Glomerular endothelial cell (primary cell): ENCODE data around the gene IPCEF1. TPM values are rescaled to one million over a fixed set of nuclear protein-coding genes. Genes with fewer than 3 reads are reported as not detected.

ENCODE experiments used
- DNase-seq: peaks from one replicate; pipeline ENCODE4 v3.0.0-alpha.2; 2011; ENCODE audit warnings: low read depth, low spot score; ENCODE audit errors: extremely low read depth
- total RNA-seq: library from RNA; depleted of rRNA; stranded (reverse); fragments of >200 nt; gene quantifications from 2 replicates; pipeline ENCODE4 v1.2.3, GENCODE V29; 2015

Gene IPCEF1
- total RNA-seq, 1 donor from 2014 or later: 1.9 TPM

DNA sequence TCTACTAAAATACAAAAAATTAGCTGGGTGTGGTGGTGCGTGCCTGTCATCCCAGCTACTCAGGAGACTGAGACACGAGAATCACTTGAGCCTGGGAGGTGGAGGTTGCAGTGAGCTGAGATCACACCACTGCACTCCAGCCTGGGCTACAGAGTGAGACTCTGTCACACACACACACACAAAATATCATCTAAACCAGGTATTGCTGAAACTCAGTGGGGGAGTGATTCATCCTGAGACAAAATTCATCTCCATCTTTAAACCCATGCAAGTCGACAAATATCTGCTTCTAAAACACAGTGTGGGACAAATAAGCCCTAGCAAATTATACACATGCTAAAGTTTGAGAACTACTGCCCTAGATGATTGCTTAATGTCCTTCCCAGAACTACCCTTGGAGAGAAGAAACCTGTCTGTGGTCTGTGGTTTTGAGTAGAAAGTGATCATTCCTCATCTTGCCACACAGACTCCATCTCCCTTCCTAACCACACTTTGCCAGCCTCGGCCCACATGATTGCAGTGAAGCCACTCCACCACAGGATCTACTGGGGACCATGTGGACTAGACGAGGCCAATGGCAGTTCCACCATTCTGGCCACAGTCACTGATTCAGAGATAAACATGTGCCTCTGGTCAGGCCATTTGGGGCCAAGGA is 187.3 kb downstream of the IPCEF1 start:
- no peak for DNase-seq

GRCh38 chr6:154167126-154167525 is 189.5 kb downstream of the IPCEF1 start:
- no peak for DNase-seq

- DNase-seq: no peak
Observed at GRCh38 chr6:154166140-154166539, 190.5 kb downstream of the IPCEF1 start.

DNA sequence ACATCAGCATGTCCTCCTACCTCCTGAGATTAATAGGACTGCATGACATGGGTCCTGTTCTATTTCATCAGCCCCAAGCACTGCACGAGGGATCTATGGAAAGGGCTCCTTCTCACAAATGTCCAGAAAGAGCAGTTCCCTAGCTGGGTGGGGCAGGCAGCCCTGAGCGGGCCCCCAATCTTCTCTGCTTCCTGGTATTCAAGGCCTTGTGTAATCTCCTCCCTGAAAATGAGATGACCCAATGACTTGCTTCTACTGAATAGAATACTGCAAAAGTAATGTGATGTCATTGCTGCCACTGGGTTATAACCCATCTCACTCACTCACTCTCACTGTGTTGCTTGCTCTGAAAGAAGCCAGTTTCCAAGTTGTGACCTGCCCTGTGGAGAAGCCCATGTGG is 191.1 kb downstream of the IPCEF1 start:
- DNase-seq: no peak

GRCh38 chr6:154164397-154164796 is 192.2 kb downstream of the IPCEF1 start:
- no peak for DNase-seq

- no peak for DNase-seq
Observed at GRCh38 chr6:154161689-154162088, 194.9 kb downstream of the IPCEF1 start.

GRCh38 chr6:154159126-154159525 is 197.5 kb downstream of the IPCEF1 start:
- no peak for DNase-seq

DNA sequence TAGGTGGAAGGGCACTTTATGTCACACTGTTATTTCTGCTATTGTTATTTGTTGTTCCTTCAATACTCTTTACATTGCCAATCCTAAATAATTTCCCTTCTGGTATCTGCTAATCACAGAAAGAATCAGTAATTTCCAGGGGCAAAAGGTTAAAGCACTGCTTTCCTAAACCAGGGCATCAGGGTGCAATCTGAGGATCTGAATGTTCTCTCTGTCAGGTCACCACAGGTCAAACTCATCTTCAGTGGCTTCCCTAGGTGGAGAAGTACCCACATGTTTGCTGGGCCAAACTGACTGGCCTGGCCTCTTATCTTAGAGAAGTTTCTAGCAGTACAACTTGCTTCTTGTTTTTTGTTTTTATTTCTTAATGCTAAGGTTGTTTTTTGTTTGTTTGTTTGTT is 198.9 kb downstream of the IPCEF1 start:
- no peak for DNase-seq

- DNase-seq: no peak
Observed at GRCh38 chr6:154157082-154157481, 199.5 kb downstream of the IPCEF1 start.

DNA sequence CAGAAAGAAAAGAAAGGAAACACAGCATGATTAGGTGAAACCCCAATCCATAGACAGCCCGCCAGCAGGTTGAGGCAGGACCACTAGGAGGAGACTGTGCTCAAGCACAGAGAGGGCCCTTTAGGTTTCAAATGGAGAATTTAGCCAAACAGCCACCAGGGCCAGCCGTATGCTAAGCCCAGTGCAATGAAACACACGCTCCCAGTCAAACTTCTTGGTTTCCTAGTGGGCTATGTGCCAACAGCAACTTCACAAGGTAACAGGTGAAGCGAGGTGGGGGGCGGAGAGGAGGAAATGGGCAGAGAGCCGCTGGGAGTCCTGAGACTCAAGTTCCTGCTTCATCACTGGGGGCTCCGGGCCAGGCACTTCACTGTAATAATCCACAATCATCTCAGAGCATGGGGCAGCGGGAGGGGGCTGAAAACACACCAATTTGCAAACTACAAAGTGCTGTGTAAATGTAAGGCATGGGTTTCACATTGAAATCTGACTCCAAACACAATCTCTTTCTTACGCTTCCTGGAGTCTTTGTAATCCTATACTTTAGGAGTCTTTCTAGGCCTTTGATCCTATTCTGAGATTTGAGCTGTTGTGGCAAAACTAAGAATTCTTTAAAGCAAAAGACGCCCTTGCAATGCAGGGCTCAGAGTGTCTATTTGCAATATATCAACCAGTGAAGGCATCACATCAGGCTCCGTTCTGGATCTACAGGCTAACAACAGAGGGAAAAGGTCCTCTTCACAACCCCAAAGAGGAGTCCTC is 200.3 kb downstream of the IPCEF1 start:
- peak; percentile 14 for DNase-seq

DNA sequence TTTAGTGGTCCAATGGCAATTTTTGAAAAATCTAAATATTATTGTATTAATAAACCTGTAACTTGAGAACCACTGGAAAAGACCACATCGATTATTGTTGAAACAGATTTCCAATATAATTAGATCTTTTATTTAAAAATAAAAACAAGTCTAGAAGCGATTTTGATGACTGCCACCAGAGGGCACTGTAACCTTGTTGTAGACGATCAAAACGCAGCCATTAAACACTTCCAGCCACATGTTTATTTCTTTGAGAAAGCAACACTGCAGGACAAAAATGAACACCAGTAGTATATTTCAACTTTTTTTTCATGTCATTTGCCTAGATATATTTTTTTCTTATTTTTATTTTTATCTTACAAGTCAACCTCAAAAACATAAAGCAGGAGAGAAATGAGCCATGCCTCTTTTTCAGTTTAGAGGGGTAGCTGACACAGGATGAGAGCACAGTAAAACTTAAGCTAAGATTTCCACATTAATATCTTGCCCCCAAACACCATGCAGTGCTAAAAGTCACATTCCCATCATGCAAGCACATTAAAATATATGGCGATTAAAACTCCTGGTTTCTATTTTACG is 202.1 kb downstream of the IPCEF1 start:
- peak; percentile 72 for DNase-seq

GRCh38 chr6:154143753-154144152 is 212.8 kb downstream of the IPCEF1 start:
- DNase-seq: no peak

DNA sequence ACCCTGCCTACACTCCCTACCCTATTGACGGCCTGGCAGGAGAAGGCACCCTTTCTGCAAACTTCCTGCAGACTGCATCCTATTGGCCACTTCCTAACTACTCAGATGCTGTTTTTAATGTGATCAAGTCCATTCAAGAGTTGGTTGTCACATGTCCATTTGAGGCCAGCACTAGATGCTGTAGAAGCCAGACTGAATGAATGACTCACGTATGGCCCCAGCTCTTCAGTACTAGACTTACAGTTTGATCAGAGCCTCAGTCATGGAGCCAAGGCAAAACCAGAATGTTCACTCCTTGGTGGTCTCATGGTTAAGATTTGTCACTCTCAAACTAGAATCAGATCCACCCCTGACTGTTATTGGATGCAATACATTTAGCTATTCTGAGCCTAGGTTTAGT is 215.9 kb downstream of the IPCEF1 start:
- no peak for DNase-seq

DNA sequence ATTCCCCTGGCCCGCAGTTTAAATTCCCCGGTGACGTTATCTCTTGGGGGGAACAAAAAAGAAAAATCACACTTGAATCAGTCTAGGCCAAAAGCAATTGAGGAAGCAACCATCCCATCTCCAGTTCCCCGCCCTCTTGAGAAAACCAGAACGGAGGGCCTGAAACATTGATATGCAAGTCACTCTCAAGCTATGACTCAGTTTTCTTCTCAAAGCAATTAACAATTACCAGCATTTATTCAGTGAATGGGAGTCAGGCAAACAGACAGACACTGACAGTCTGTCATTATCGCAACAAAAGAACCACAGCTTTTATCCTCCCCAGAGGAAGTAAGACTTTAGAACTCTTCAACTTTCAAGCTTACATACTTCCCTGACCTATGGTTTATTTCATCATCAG is 216.7 kb downstream of the IPCEF1 start:
- DNase-seq: no peak

DNA sequence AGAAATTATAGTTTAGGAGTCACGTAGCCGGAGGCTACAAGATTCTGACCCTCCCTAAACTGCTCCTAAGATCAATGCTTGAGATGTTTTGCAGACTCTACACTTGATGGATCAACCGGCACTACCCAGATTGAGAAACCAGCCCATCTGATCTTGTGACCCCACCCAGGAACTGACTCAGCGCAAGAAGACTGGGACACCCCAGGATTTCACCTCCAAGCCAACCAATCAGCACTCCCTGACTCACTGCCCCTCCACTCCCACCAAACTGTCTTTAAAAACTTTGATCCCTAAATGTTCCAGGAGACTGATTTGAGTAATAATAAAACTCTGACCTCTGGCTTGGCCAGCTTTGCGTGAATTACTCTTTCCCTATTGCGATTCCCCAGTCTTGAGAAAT is 217.8 kb downstream of the IPCEF1 start:
- DNase-seq: no peak

DNA sequence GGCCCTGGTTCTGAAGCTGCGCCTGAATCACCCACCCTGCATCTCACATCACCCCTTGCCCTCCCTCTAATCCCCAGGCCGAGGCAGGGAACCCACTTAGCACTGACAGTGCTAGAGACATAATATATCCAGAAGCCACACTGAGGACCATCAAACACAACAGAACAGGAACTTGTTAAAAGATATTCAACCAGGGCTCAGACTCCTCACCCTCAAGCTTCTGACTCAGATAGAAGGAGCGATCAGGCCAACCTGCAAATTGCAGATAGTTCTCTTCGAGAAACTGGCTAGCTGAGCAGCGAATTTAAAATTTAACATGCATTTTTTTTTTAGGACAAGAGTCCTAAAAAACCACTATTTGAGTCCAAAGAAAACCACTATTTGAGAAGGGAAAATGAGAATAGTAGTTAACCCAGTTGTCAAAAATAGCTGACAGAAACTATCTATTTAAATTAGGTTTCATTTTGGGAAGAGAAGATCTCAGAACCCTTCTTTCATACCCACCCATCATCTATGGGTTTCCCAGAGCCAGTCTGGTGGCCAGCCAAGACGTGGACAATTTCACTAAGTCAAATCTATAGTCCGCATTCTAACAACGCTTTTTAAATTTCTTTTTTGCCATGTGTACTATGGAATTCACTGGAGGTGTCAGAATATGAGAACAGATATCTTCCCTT is 222.0 kb downstream of the IPCEF1 start:
- DNase-seq: no peak

DNA sequence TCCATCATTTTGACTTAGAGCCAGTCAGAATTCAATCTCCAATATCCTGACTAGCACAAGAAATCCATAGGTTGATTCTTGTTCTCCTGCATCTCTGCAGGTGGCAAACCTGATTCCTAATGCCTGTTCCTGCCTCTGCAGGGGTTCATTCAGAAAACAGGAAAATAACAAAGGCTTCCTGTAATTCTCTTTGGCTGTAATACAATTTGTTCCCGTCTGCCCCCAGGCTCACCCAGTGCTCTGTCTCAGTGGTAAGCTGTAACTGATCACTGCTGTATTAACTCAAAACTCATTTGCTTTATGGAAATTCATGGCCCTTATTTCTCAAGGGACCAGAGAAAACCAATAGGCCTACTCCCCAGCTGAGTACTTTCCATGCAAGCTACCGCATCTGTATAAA is 228.9 kb downstream of the IPCEF1 start:
- no peak for DNase-seq

GRCh38 chr6:154125421-154125820 is 231.2 kb downstream of the IPCEF1 start:
- DNase-seq: no peak

GRCh38 chr6:154123155-154123956 is 233.2 kb downstream of the IPCEF1 start:
- no peak for DNase-seq

DNA sequence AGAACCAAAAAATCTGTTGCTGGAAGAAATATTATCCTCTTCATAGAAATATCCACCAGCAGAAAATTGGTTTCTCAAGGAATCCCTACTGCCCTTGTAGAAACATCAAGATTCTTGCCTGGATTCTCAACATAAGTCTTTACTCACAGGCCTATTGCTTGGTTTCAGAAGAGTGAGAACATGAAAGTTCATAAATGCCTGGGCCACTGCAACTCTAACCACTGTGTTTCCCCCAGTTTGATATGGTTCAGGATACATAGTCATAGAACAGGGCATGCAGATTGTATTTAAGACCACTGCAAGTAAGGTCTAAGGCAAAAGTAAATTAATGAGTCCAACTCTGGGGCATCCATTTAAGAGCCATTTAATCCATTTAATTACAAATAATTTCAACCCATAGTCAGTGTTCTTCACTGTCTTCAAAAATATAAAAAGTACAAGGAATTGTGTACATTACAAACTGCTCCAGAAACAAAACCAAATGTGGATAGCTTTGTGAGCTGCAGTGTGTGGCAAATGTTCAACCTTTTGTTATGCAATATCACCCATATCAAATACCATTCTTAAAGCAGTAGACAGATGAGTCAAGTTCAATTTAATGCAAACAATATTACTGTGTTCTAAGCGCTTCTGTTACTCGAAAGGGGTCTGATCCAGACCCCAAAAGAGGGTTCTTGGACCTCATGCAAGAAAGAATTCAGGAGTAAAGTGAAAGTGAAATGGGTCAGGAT is 234.2 kb downstream of the IPCEF1 start:
- no peak for DNase-seq
